Activated naive CD4-positive, alpha-beta T cell treated with anti-CD3 and anti-CD28 coated beads, Interleukin-2, amount 50 U/mL, for 24 hours (primary cell): ENCODE results near the gene KCNA1.

ENCODE experiments used
- H3K27ac Mint-ChIP-seq: one replicate; pipeline ENCODE4 v1.8.0; 2021; ENCODE audit warnings: mild to moderate bottlenecking, mixed read lengths
- H3K27me3 Mint-ChIP-seq: one replicate; pipeline ENCODE4 v1.8.0; 2021; ENCODE audit warnings: mixed read lengths
- H3K36me3 Mint-ChIP-seq: one replicate; pipeline ENCODE4 v1.8.0; 2021; ENCODE audit warnings: mixed read lengths
- H3K4me1 Mint-ChIP-seq: one replicate; pipeline ENCODE4 v1.8.0; 2021; ENCODE audit warnings: mixed read lengths
- H3K4me3 Mint-ChIP-seq: one replicate; pipeline ENCODE4 v1.8.0; 2021; ENCODE audit warnings: mild to moderate bottlenecking, mixed read lengths
- H3K9me3 Mint-ChIP-seq: one replicate; pipeline ENCODE4 v1.8.0; 2021; ENCODE audit warnings: mixed read lengths

The KCNA1 gene

GRCh38 chr12:4943067-4943937 lies 33.6 kb downstream of the KCNA1 start:
- H3K27me3 Mint-ChIP-seq = no peaks in the 10 kb centered on the region
- no peaks in the 10 kb centered on the region for H3K36me3 Mint-ChIP-seq
- H3K4me3 Mint-ChIP-seq = no peak overlapping the region
- H3K4me1 Mint-ChIP-seq = no peaks in the 10 kb centered on the region
- H3K27ac Mint-ChIP-seq = no peak overlapping the region
- no peaks in the 10 kb centered on the region for H3K9me3 Mint-ChIP-seq

DNA sequence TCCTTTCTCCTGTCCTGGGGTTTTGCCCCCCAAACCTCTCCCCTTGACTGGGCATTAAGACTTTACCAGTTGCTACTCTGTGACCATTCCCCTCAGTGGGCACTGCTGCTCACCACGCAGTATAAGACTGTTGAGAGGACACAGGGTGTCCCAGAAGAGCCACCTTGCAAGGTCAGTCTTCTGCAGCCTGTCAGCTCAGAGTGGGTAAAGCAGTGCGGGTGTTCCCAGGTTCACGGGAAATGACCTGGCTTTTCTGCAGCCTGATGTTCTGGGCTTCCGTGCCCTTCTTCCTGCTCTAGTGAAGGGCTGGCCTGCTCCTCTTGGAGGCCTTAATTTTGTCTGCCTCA lies 34.2 kb downstream of the KCNA1 start:
- Mint-ChIP-seq H3K27ac (no peak overlapping the region), H3K27me3 (no peaks in the 10 kb centered on the region), H3K4me3 (no peak overlapping the region), H3K9me3 (no peaks in the 10 kb centered on the region), H3K4me1 (no peaks in the 10 kb centered on the region), H3K36me3 (no peaks in the 10 kb centered on the region)

GRCh38 chr12:4947253-4947652 lies 37.5 kb downstream of the KCNA1 start:
- H3K27ac Mint-ChIP-seq = no peak overlapping the region
- H3K27me3 Mint-ChIP-seq = peaks cover 4% of the 10 kb centered on the region
- H3K36me3 Mint-ChIP-seq = no peaks in the 10 kb centered on the region
- no peak overlapping the region for H3K4me3 Mint-ChIP-seq
- H3K9me3 Mint-ChIP-seq = no peaks in the 10 kb centered on the region
- H3K4me1 Mint-ChIP-seq = no peaks in the 10 kb centered on the region

- no peaks in the 10 kb centered on the region for H3K4me1 Mint-ChIP-seq
- H3K36me3 Mint-ChIP-seq = no peaks in the 10 kb centered on the region
- H3K27ac Mint-ChIP-seq = no peak overlapping the region
- H3K4me3 Mint-ChIP-seq = no peak overlapping the region
- no peaks in the 10 kb centered on the region for H3K9me3 Mint-ChIP-seq
- H3K27me3 Mint-ChIP-seq = peaks cover 12% of the 10 kb centered on the region
Observed at GRCh38 chr12:4951083-4951482, 41.4 kb downstream of the KCNA1 start.

DNA sequence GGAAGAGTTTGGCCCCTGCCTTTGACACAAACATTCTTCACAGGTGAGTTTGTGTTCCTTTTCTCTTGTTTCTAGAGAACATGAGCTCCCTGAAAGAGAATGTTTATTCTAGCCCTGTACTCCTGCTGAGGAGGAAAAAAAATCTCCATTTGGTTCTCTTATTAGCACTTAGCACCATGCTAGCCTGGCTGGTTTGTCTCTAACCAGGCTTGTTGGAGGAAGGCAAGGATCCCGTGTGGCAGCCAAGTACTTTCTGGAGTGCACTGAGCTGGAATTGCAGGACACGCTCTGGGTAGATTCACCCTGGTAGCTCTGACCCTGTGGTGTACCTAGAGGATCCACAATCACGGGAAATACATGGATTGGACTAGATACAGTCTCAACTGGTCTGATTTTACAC lies 41.9 kb downstream of the KCNA1 start:
- Mint-ChIP-seq H3K36me3 (no peaks in the 10 kb centered on the region), H3K9me3 (no peaks in the 10 kb centered on the region), H3K27ac (no peak overlapping the region), H3K4me3 (no peak overlapping the region), H3K27me3 (peaks cover 16% of the 10 kb centered on the region), H3K4me1 (no peaks in the 10 kb centered on the region)

- Mint-ChIP-seq H3K27ac (no peak overlapping the region), H3K4me1 (no peaks in the 10 kb centered on the region), H3K36me3 (no peaks in the 10 kb centered on the region), H3K9me3 (no peaks in the 10 kb centered on the region), H3K4me3 (no peak overlapping the region), H3K27me3 (peaks cover 23% of the 10 kb centered on the region)
Observed at GRCh38 chr12:4954621-4955354, 45.1 kb downstream of the KCNA1 start.

- Mint-ChIP-seq H3K4me1 (no peaks in the 10 kb centered on the region), H3K36me3 (no peaks in the 10 kb centered on the region), H3K9me3 (no peaks in the 10 kb centered on the region), H3K4me3 (no peak overlapping the region), H3K27ac (no peak overlapping the region), H3K27me3 (peaks cover 22% of the 10 kb centered on the region)
Observed at GRCh38 chr12:4956054-4956453, 46.3 kb downstream of the KCNA1 start.

- H3K4me3 Mint-ChIP-seq = no peak overlapping the region
- no peaks in the 10 kb centered on the region for H3K4me1 Mint-ChIP-seq
- no peak overlapping the region for H3K27ac Mint-ChIP-seq
- H3K36me3 Mint-ChIP-seq = no peaks in the 10 kb centered on the region
- no peaks in the 10 kb centered on the region for H3K9me3 Mint-ChIP-seq
- peaks cover 22% of the 10 kb centered on the region for H3K27me3 Mint-ChIP-seq
Observed at GRCh38 chr12:4956968-4957367, 47.3 kb downstream of the KCNA1 start.

DNA sequence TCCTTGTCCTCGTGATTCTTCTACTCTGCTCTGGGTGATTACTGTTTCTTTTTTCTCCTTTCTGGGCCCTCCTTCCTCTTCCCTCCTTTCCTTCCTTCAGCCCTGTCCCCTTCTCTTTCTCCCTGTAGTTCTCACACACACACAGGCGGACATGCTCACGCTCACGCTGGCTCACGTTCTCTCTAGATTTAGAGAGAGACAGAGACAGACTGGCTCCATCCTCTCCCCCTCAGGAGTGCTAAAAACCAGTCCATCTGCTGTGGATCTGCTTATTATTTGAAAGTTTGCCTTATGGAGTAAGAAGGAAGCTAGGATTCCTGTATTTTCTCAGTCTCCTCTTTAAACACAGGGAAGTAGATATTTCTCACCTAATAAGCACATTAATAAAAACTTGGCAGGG lies 48.1 kb downstream of the KCNA1 start:
- H3K9me3 Mint-ChIP-seq = no peaks in the 10 kb centered on the region
- H3K27me3 Mint-ChIP-seq = peaks cover 20% of the 10 kb centered on the region
- no peaks in the 10 kb centered on the region for H3K4me1 Mint-ChIP-seq
- H3K27ac Mint-ChIP-seq = no peak overlapping the region
- H3K4me3 Mint-ChIP-seq = no peak overlapping the region
- no peaks in the 10 kb centered on the region for H3K36me3 Mint-ChIP-seq

- H3K9me3 Mint-ChIP-seq = no peaks in the 10 kb centered on the region
- H3K4me3 Mint-ChIP-seq = no peak overlapping the region
- H3K4me1 Mint-ChIP-seq = no peaks in the 10 kb centered on the region
- no peak overlapping the region for H3K27ac Mint-ChIP-seq
- H3K36me3 Mint-ChIP-seq = no peaks in the 10 kb centered on the region
- peaks cover 17% of the 10 kb centered on the region for H3K27me3 Mint-ChIP-seq
Observed at GRCh38 chr12:4958697-4959375, 49.1 kb downstream of the KCNA1 start.

DNA sequence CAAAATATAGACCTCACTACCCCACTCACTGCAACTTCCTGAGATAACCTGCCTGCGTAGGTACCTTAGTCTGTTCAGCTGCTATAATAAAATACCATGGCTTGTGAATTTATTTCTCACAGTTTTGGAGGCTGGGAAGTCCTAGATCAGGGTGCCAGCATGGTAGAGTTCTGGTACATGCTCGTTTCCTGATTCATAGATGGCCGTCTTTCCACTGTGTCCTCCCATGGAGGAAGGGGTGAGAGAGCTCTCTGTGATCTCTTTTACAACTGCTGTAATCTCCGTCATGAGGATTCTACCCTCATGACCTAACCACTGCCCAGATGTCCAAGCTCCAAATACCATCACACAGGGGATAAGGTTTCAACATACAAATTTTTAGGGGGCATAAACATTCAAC lies 49.7 kb downstream of the KCNA1 start:
- H3K4me3 Mint-ChIP-seq = no peak overlapping the region
- no peak overlapping the region for H3K27ac Mint-ChIP-seq
- H3K4me1 Mint-ChIP-seq = no peaks in the 10 kb centered on the region
- H3K9me3 Mint-ChIP-seq = no peaks in the 10 kb centered on the region
- no peaks in the 10 kb centered on the region for H3K36me3 Mint-ChIP-seq
- H3K27me3 Mint-ChIP-seq = peaks cover 17% of the 10 kb centered on the region

DNA sequence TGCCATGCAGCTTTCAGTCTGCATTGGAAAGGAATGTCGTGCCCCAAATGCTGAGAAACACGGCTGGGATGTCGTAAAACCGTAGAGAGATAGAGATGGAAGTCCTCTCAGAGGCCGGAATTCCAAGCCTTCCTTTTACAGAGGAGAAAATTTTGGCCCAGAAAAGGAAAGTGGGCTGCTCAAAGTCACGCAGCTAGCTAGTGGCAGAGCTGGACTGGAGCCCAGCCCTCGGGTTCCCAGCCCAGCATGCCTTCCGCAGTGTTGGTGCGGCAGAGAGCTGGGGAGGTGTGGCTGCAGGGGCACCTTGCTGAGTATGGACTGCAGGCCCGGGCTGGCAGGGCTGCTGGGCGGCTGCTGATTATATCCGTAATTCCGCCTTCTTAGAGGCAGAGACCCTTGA lies 50.3 kb downstream of the KCNA1 start:
- H3K4me1 Mint-ChIP-seq = no peaks in the 10 kb centered on the region
- no peak overlapping the region for H3K4me3 Mint-ChIP-seq
- H3K9me3 Mint-ChIP-seq = no peaks in the 10 kb centered on the region
- no peaks in the 10 kb centered on the region for H3K36me3 Mint-ChIP-seq
- H3K27me3 Mint-ChIP-seq = peaks cover 17% of the 10 kb centered on the region
- H3K27ac Mint-ChIP-seq = no peak overlapping the region

DNA sequence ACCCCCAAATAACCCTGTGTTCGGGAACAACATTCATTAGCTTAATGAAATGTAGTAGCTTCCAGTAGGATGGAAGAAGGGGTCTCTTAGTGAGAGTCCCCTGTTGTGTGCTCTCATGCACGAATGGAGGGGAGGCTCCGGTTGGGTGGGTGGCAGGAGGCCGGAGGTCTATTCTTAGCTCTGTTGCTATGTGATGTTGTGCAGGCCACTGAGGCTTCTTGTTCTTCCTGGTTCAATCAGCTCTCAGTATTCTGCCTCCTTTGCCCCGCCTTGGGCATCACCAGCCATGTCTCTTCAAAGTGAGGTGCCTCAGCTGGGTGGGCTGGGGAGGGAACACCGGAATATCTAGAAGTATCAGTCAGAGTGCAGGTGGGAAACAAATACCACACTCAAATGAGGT lies 50.8 kb downstream of the KCNA1 start:
- Mint-ChIP-seq H3K4me3 (no peak overlapping the region), H3K9me3 (no peaks in the 10 kb centered on the region), H3K27ac (no peak overlapping the region), H3K4me1 (no peaks in the 10 kb centered on the region), H3K27me3 (peaks cover 15% of the 10 kb centered on the region), H3K36me3 (no peaks in the 10 kb centered on the region)

GRCh38 chr12:4961311-4961710 lies 51.6 kb downstream of the KCNA1 start:
- H3K27me3 Mint-ChIP-seq = peaks cover 11% of the 10 kb centered on the region
- no peak overlapping the region for H3K27ac Mint-ChIP-seq

GRCh38 chr12:4962539-4963486 lies 53.1 kb downstream of the KCNA1 start:
- Mint-ChIP-seq H3K4me1 (no peaks in the 10 kb centered on the region), H3K27ac (no peak overlapping the region), H3K36me3 (no peaks in the 10 kb centered on the region), H3K27me3 (peaks cover 6% of the 10 kb centered on the region), H3K4me3 (no peak overlapping the region), H3K9me3 (no peaks in the 10 kb centered on the region)

More at GRCh38 chr12:4961311-4961710, 51.6 kb downstream of the KCNA1 start:
- H3K4me1 Mint-ChIP-seq = no peaks in the 10 kb centered on the region
- no peaks in the 10 kb centered on the region for H3K36me3 Mint-ChIP-seq
- no peaks in the 10 kb centered on the region for H3K9me3 Mint-ChIP-seq
- H3K4me3 Mint-ChIP-seq = no peak overlapping the region
